ENCODE results near the gene LACTB. TPM values are rescaled to one million over a fixed set of nuclear protein-coding genes. Genes with fewer than 3 reads are reported as not detected.
A peak's percentile ranks its signal among the peaks of the same experiment; 100 is the strongest.

LACTB gene
- total and polyA plus RNA-seq, 2 of the 13 experiments (the other 11 are each of a cell fraction or from before 2014, with no cell fraction given): 14.8 to 23.0 TPM

- BruUV-seq (replicated peaks): no TSS peak
These were observed 14.1 kb downstream of the LACTB start for GRCh38 chr15:63135804-63136203.

GRCh38 chr15:63136742-63137141, 15.1 kb downstream of the LACTB start:
- Histone ChIP-seq H3K27me3 (ENCODE audit: control insufficient read depth in 1 of 2, insufficient read depth in 2 of 2, low read length in 2 of 2) (no peaks in the 10 kb centered on the region; a peak in 1 of 5 replicates), H3K27ac (ENCODE audit: extremely low read length, insufficient read depth, low read length) (no peak overlapping the region), H3K36me3 (replicated peaks in 1 of 2; ENCODE audit: control insufficient read depth in 1 of 2, insufficient read depth in 2 of 2, low read length in 2 of 2) (no peaks in the 10 kb centered on the region; a peak in 1 of 5 replicates), H3K9ac (ENCODE audit: insufficient read depth, low read depth, low read length) (no peak overlapping the region), H3K4me2 (ENCODE audit: low read depth, low read length) (no peak overlapping the region), H4K20me1 (ENCODE audit: insufficient read depth, low read length) (no peaks in the 10 kb centered on the region), H3K4me3 (replicated peaks in 1 of 3; ENCODE audit: insufficient read depth in 1 of 3, low read depth in 2 of 3, low read length in 3 of 3) (no peak overlapping the region), H2AFZ (ENCODE audit: low read length) (no peak overlapping the region), H3K4me1 (ENCODE audit: insufficient read depth, low read length) (no peaks in the 10 kb centered on the region), H3K79me2 (ENCODE audit: insufficient read depth, low read length) (no peaks in the 10 kb centered on the region), H3K9me3 (ENCODE audit: low read length) (no peaks in the 10 kb centered on the region)
- DNase-seq (ENCODE audit: low spot score) (no peak), FAIRE-seq (no peak), ATAC-seq (no peak)
- ChIA-PET CTCF (ENCODE audit: low intra/inter-chr PET ratio, low total read pairs) (no interaction called here), POLR2A (no interaction called here)
- WGBS (ENCODE audit: low lambda C conversion rate): 95% methylated on average over 2 of the region's 2 CpGs
- BruUV-seq (replicated peaks): no TSS peak
- peak in 1 of 2 experiments; percentile 18; a peak in 1 of 4 replicates for TF ChIP-seq MAFK (conservative IDR thresholded peaks at IDR 0.05 in 1 of 2, IDR thresholded peaks at IDR 0.05 in 1 of 2; ENCODE audit: low read length in 2 of 2)
- no peak for TF ChIP-seq GFI1 (CRISPR knock-in tag; IDR thresholded peaks at IDR 0.05; ENCODE audit: borderline replicate concordance)
- intact Hi-C loops (cut with micrococcal nuclease; ENCODE audit: unreplicated experiment): no loop called here
- in situ Hi-C loops (cut with HindIII; ENCODE audit: extremely low pct_ligation_motif_present, low pct_unique_long_range_greater_than_20kb): no loop called here

More at GRCh38 chr15:63135804-63136203, 14.1 kb downstream of the LACTB start:
- Histone ChIP-seq H2AFZ (ENCODE audit: low read length) (no peak overlapping the region), H3K27ac (ENCODE audit: extremely low read length, insufficient read depth, low read length) (no peak overlapping the region), H3K79me2 (ENCODE audit: insufficient read depth, low read length) (no peaks in the 10 kb centered on the region), H3K4me1 (ENCODE audit: insufficient read depth, low read length) (no peaks in the 10 kb centered on the region), H3K9ac (ENCODE audit: insufficient read depth, low read depth, low read length) (no peak overlapping the region), H3K4me2 (ENCODE audit: low read depth, low read length) (no peak overlapping the region), H3K4me3 (replicated peaks in 1 of 3; ENCODE audit: insufficient read depth in 1 of 3, low read depth in 2 of 3, low read length in 3 of 3) (no peak overlapping the region), H3K27me3 (ENCODE audit: control insufficient read depth in 1 of 2, insufficient read depth in 2 of 2, low read length in 2 of 2) (no peaks in the 10 kb centered on the region; a peak in 1 of 5 replicates), H4K20me1 (ENCODE audit: insufficient read depth, low read length) (no peaks in the 10 kb centered on the region), H3K9me3 (ENCODE audit: low read length) (no peaks in the 10 kb centered on the region), H3K36me3 (replicated peaks in 1 of 2; ENCODE audit: control insufficient read depth in 1 of 2, insufficient read depth in 2 of 2, low read length in 2 of 2) (peaks cover 0 to 6% of the 10 kb centered on the region in 2 experiments; a peak in 1 of 5 replicates)
- in situ Hi-C loops (cut with HindIII; ENCODE audit: extremely low pct_ligation_motif_present, low pct_unique_long_range_greater_than_20kb): no loop called here
- ChIA-PET POLR2A (interaction anchor here (2.1 kb wide), 1 partner anchor 21 kb away, joined by 7 read pairs; the partner anchor contains the start of gene RPS27L), CTCF (ENCODE audit: low intra/inter-chr PET ratio, low total read pairs) (no interaction called here)
- no peak for FAIRE-seq
- intact Hi-C loops (cut with micrococcal nuclease; ENCODE audit: unreplicated experiment): no loop called here
- no peak for DNase-seq (ENCODE audit: low spot score)
- 95% methylated on average over 3 of the region's 3 CpGs for WGBS (ENCODE audit: low lambda C conversion rate)
- no peak for ATAC-seq
- TF ChIP-seq AGO2 (optimal IDR thresholded peaks at IDR 0.05; ENCODE audit: low read depth, low read length): no peak

All from HepG2 (cell line).